ENCODE measurements around the gene TPD52L2.

TPD52L2 gene

GRCh38 chr20:63864978-63865640 is at the start of gene TPD52L2:
Gene TPD52L2 (plus strand): TSS chr20:63865270. CDS start chr20:63865366, 96 bp downstream.
- DNase-seq, result peak; percentile 99

GRCh38 chr20:63815615-63816253 is 49.3 kb upstream of the TPD52L2 start:
- no peak for DNase-seq

GRCh38 chr20:63819224-63819921 is 45.7 kb upstream of the TPD52L2 start:
- DNase-seq, result no peak

GRCh38 chr20:63821811-63822210 is 43.3 kb upstream of the TPD52L2 start:
- no peak for DNase-seq

GRCh38 chr20:63822276-63822696 is 42.8 kb upstream of the TPD52L2 start:
- no peak for DNase-seq

- no peak for DNase-seq
Observed at GRCh38 chr20:63823691-63824311, 41.3 kb upstream of the TPD52L2 start.

GRCh38 chr20:63825331-63826118 is 39.5 kb upstream of the TPD52L2 start:
- DNase-seq, result no peak

- DNase-seq, result no peak
Observed at GRCh38 chr20:63826753-63827152, 38.3 kb upstream of the TPD52L2 start.

- DNase-seq, result no peak
Observed at GRCh38 chr20:63828124-63828523, 36.9 kb upstream of the TPD52L2 start.

GRCh38 chr20:63828545-63828944 is 36.5 kb upstream of the TPD52L2 start:
- DNase-seq, result no peak

GRCh38 chr20:63828951-63829350 is 36.1 kb upstream of the TPD52L2 start:
- DNase-seq, result no peak

GRCh38 chr20:63829603-63829944 is 35.5 kb upstream of the TPD52L2 start:
- no peak for DNase-seq

- DNase-seq, result no peak
Observed at GRCh38 chr20:63829945-63830835, 34.9 kb upstream of the TPD52L2 start.

GRCh38 chr20:63830841-63831588 is 34.1 kb upstream of the TPD52L2 start, which contains the start of gene ZBTB46:
Gene ZBTB46 (minus strand): TSS chr20:63831264. CDS start chr20:63790757, 40,507 bp downstream.
- no peak for DNase-seq

- no peak for DNase-seq
Observed at GRCh38 chr20:63831646-63831992, 33.5 kb upstream of the TPD52L2 start.

- DNase-seq, result no peak
Observed at GRCh38 chr20:63831993-63832686, 32.9 kb upstream of the TPD52L2 start.

GRCh38 chr20:63833776-63834490 is 31.1 kb upstream of the TPD52L2 start:
- DNase-seq, result no peak

GRCh38 chr20:63834491-63834880 is 30.6 kb upstream of the TPD52L2 start:
- no peak for DNase-seq

GRCh38 chr20:63835021-63835858 is 29.8 kb upstream of the TPD52L2 start:
- DNase-seq, result peak; percentile 40

Data from NCI-H510A treated with DMSO at 0.1 percent for 48 hours (cell line).